Activated CD8-positive, alpha-beta memory T cell treated with anti-CD3 and anti-CD28 coated beads for 48 hours (primary cell): Measurements from ENCODE around the gene PKDREJ.

Source experiments
- DNase-seq, 3 experiments: peaks; one replicate each; pipeline ENCODE4 v3.0.0-alpha.2; 2020; ENCODE audit warnings: low read depth in 2 of 3, low spot score in 2 of 3

The PKDREJ gene

GRCh38 chr22:46290121-46290842, 27.1 kb upstream of the PKDREJ start:
- no peak for DNase-seq

DNA sequence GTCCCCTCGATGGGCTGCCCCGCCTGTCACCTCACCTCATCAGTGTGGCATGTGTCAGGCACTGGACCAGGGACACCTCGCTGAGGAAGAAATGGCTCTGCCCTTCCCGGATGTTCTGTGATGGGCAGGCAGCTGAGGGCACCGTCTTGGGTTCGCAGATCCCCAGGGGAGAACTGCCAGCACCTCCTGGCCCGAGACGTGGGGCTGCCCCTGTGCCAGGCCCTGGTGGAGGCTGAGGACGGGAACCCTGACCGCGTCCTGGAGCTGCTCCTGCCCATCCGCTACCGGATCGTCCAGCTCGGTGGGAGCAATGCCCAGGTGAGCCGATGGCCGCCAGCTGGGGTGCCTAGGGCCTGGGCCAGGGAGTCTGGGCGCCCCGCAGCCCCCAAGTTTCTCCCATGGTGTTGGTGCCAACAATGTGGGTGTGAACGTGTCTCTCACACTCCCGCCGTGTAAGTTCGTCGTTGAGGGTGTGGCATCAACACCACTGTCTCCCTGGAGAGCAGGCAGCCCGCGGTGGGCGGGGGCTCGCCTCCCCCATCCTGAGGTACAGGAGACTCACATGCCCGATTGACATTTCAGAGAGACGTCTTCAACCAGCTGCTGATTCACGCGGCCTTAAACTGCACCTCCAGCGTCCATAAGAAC, 26.2 kb upstream of the PKDREJ start:
- no peak for DNase-seq

GRCh38 chr22:46288846-46289243, 25.7 kb upstream of the PKDREJ start:
- no peak for DNase-seq

GRCh38 chr22:46287873-46288751, 25.0 kb upstream of the PKDREJ start:
- DNase-seq: no peak

- DNase-seq: no peak
These were observed 24.1 kb upstream of the PKDREJ start for GRCh38 chr22:46286941-46287872.

GRCh38 chr22:46286006-46286405, 22.9 kb upstream of the PKDREJ start:
- DNase-seq: no peak

DNA sequence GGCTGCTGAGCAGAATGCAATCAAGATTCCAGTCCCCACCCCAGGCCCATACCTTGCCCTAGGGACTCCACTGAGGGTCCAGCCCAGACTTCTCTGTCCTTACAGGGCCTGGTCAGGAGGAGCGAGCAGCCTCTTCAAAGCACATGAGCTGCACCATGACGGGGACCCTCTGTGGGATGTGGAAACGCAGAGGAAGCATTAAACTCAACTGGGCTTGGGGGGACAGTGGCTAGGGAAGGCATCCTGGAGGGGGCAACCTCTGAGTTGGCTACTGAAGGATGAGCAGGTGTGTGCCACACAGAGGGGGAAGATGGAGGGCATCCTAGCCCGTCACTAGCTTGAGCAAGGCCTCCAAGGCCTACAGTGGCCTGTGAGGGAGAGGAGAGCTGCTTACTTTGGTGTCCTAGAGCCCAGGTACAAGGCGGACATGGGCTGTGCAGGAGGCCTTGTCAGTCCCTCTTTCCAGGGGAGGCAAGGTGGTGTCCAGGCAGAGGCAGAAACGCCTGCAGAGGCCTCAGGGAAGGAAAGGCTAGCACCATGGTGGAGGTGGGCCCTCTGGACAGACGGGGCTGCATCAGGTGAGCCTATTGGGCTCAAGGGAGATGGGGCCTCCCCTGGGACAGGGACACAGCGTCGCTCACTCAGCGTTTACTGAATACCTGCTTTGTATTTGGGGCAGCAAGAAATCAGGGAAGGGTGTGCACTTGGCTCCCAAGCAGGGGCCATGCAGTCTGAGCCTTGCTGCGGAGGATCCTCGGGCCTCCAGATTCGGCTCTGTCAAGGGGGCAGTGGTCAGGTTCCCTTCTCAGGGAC, 18.9 kb upstream of the PKDREJ start:
- no peak for DNase-seq

GRCh38 chr22:46280999-46281623, 18.0 kb upstream of the PKDREJ start:
- no peak for DNase-seq

- DNase-seq: no peak
These were observed 17.1 kb upstream of the PKDREJ start for GRCh38 chr22:46280063-46280817.

DNA sequence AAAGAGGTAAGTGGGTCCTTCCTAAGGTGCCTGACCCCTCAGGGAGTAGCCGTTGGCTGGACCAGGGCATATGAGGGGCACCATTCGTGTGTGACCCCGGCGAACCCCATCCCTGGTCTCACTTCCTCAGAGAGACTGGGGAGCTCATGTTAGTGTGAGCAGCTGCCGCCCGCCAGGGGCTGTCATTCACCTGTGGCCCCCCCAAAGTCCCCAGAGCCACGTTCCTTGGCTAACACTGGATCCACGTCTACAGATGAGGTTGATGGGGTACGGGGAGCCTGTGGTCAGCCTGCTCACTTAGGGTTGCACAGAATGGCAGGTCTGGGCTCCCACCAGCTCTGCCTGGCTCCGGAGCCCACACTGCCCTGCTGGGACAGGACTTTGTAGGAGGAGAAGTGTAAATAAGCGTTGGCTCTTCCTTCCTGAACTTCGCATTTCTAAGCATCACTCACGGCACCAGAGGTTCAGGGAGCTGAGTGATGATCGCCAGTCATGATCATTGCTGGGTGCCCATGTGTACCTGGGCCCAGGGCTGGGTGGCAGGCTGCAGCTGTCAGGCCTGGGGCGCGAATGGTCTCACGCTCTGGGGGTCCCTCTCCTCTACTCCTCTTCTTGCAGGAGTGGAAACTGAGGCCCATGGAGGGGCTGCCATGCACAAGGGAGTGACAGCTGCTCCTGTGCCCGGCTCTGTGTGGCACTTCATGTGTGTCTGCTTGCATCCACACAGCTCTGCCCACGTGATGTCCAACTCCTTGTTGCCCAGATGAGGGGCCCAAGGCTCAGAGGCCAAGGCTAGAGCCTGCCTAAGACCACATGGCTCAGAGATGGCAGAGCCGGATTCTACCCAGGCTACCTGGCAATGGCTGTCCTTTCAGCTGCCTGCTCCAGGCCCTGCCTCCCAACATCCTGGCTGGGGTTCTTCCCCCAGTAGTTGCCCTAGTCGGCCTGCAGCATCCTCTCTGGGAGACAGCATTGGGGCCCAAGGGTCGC, 15.8 kb upstream of the PKDREJ start:
- DNase-seq: no peak

GRCh38 chr22:46276563-46276962, 13.4 kb upstream of the PKDREJ start:
- no peak for DNase-seq

DNA sequence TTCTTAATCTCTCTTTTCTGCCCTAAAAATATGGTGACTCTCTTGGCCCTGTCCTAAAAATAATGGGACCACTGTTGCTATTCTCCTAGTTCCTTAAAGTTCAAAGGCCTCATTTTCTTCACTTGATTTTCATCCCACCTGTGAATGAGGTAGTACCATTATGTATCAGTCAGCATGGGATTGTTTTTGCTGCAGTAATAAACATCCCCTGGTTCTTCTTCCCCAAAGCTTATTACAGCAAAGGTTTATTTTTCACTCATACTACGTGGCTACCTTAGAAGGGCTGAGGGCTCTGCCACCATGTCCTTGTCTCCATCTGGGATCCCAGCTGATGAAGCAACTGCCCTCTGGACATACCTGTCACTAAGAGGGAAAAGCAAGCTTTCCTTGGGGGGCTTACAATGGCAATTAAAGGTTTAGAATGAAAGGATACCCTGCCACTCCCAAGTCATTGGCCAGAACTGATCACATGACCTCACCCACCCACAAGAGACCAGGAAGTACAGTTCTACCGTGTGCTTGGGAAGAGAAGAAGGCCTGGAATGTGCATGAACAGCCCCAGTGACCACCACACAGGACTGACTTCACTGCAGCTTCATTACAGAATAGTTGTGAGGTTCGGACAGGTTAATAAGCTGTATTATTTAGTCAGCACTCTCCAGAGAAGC, 12.4 kb upstream of the PKDREJ start:
- no peak for DNase-seq

DNA sequence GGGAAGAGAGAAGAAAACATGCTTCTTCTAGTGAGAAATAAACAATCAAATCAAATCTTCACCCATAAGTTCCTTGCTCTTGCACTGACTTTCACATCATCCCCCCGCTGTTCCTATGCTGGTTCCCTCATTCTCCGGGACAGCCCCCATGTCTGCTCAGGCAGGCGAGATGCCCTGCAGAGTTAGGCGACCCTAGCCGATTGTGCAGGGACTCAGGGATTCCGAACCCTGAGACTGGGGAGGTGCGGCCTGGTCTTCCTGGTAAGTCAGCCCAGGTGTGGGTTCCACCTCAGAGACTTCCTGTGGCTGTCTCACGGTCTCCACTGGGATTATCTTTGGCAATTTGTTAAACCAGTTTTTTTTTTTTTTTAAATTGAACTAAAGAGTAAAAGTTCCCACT, 11.2 kb upstream of the PKDREJ start:
- DNase-seq: no peak

- DNase-seq: no peak
These were observed 10.4 kb upstream of the PKDREJ start for GRCh38 chr22:46273432-46274148.

- DNase-seq: no peak
These were observed 9.8 kb upstream of the PKDREJ start for GRCh38 chr22:46272762-46273431.

DNA sequence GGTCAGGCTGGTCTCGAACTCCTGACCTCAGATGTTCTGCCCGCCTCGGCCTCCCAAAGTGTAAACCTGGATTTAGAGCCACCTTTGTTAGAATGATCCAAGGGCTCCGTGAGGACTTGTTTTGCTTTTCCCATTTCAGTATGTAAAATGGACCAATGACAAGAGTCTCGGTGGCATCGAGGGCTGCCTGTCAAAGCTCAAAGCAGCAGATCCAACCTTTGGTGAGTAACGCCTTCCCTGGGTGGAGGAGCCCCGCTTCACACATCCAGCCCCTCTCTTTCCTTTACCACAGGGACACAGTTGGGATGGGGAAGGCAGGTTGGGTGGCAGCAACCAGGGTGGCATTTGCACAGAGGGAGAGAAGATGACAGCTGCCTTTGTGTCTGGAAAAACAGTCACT, 9.1 kb upstream of the PKDREJ start:
- no peak for DNase-seq
